ENCODE data around the gene NPHP3.
"Not testable (repeated sequence)": the region's sequence is repeated elsewhere in the genome, so short reads cannot be mapped to it uniquely, and the experiment has no call there.

The NPHP3 gene, protein sequence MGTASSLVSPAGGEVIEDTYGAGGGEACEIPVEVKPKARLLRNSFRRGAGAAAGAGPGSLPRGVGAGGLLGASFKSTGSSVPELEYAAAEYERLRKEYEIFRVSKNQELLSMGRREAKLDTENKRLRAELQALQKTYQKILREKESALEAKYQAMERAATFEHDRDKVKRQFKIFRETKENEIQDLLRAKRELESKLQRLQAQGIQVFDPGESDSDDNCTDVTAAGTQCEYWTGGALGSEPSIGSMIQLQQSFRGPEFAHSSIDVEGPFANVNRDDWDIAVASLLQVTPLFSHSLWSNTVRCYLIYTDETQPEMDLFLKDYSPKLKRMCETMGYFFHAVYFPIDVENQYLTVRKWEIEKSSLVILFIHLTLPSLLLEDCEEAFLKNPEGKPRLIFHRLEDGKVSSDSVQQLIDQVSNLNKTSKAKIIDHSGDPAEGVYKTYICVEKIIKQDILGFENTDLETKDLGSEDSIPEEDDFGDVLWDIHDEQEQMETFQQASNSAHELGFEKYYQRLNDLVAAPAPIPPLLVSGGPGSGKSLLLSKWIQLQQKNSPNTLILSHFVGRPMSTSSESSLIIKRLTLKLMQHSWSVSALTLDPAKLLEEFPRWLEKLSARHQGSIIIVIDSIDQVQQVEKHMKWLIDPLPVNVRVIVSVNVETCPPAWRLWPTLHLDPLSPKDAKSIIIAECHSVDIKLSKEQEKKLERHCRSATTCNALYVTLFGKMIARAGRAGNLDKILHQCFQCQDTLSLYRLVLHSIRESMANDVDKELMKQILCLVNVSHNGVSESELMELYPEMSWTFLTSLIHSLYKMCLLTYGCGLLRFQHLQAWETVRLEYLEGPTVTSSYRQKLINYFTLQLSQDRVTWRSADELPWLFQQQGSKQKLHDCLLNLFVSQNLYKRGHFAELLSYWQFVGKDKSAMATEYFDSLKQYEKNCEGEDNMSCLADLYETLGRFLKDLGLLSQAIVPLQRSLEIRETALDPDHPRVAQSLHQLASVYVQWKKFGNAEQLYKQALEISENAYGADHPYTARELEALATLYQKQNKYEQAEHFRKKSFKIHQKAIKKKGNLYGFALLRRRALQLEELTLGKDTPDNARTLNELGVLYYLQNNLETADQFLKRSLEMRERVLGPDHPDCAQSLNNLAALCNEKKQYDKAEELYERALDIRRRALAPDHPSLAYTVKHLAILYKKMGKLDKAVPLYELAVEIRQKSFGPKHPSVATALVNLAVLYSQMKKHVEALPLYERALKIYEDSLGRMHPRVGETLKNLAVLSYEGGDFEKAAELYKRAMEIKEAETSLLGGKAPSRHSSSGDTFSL (N-terminal part only)

GRCh38 chr3:132722165-132723023 is at the start of gene NPHP3:
TSS of gene NPHP3 (minus strand) at chr3:132722409. CDS start at chr3:132722355, 54 bp downstream.
- Histone ChIP-seq H2AFZ (ENCODE audit: low read length, unreplicated experiment) (peak within 1 kb of the TSS; percentile 70), H3K79me2 (ENCODE audit: control insufficient read depth, insufficient read depth, low read length, unreplicated experiment) (peaks cover 24% of the 10 kb centered on the region), H3K27me3 (ENCODE audit: insufficient read depth, low read length) (no peaks in the 10 kb centered on the region), H3K27ac (ENCODE audit: low read depth, low read length) (peak within 1 kb of the TSS; percentile 41), H3K4me3 (ENCODE audit: low read depth, low read length) (peak within 1 kb of the TSS; percentile 91), H3K4me1 (ENCODE audit: control insufficient read depth, insufficient read depth, low read length, unreplicated experiment) (peaks cover 24% of the 10 kb centered on the region), H3K36me3 (ENCODE audit: insufficient read depth, low read length) (peaks cover 11% of the 10 kb centered on the region)

DNA sequence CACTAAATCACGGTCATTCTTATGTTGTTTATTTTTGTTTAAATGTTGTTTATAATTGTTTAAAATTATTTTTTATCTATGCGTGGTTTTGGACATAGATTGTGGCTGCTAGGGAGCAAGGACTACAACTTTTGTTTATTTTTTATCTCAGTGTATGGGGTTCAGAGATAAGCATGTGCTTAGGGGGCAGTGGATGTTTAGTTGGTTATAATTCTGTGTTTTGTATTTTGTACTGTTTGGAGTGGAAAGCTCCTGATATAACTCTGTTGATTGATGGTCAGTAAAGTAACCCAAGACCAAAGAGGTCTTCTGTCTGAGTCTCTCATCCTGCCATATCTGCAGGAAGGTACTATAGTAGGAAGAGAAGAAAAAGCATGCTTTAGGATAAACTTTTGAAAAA is 36.5 kb upstream of the NPHP3 start:
- no peaks in the 10 kb centered on the region for H3K36me3 ChIP-seq (ENCODE audit: insufficient read depth, low read length)
- H3K79me2 ChIP-seq (ENCODE audit: control insufficient read depth, insufficient read depth, low read length, unreplicated experiment): no peaks in the 10 kb centered on the region
- no peak overlapping the region for H3K27ac ChIP-seq (ENCODE audit: low read depth, low read length)
- no peaks in the 10 kb centered on the region for H3K4me1 ChIP-seq (ENCODE audit: control insufficient read depth, insufficient read depth, low read length, unreplicated experiment)
- no peaks in the 10 kb centered on the region for H3K27me3 ChIP-seq (ENCODE audit: insufficient read depth, low read length)
- H3K4me3 ChIP-seq (ENCODE audit: low read depth, low read length): no peak overlapping the region
- H2AFZ ChIP-seq (ENCODE audit: low read length, unreplicated experiment): no peak overlapping the region

DNA sequence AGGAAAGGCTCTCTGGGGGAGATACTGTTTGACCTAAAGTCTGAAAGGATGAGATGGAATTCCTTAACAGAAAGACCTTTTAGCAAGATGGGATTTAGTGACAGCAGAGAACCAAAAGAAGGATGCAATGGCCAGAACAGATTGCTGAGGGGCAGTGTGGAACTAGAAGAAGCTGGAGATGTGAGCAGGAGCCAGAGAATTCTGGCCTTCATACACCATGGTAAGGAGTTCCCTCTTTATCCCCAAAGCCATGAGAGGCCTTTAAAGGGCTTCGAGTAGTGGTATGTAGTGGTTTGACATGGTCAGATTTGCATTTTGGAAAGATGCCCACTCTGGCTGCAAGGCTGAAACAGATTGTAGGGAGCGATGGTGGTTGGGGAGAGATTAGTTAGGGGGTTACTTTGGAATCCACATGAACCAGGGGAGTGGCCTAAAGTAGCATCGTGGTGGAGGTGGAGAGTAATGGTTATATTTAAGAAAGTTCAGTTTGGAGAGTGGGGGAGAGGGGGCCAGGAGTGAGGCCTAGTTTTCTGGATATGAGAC is 34.0 kb upstream of the NPHP3 start:
- Histone ChIP-seq H3K4me1 (ENCODE audit: control insufficient read depth, insufficient read depth, low read length, unreplicated experiment) (no peaks in the 10 kb centered on the region), H3K79me2 (ENCODE audit: control insufficient read depth, insufficient read depth, low read length, unreplicated experiment) (no peaks in the 10 kb centered on the region), H3K27ac (ENCODE audit: low read depth, low read length) (no peak overlapping the region), H2AFZ (ENCODE audit: low read length, unreplicated experiment) (no peak overlapping the region), H3K27me3 (ENCODE audit: insufficient read depth, low read length) (peaks cover 8% of the 10 kb centered on the region; the same call in 1 of the 2 replicates), H3K36me3 (ENCODE audit: insufficient read depth, low read length) (no peaks in the 10 kb centered on the region), H3K4me3 (ENCODE audit: low read depth, low read length) (no peak overlapping the region)

GRCh38 chr3:132753946-132754345 is 31.7 kb upstream of the NPHP3 start:
- Histone ChIP-seq H3K79me2 (ENCODE audit: control insufficient read depth, insufficient read depth, low read length, unreplicated experiment) (no peaks in the 10 kb centered on the region), H3K4me1 (ENCODE audit: control insufficient read depth, insufficient read depth, low read length, unreplicated experiment) (no peaks in the 10 kb centered on the region), H3K27me3 (ENCODE audit: insufficient read depth, low read length) (peaks cover 8% of the 10 kb centered on the region; the same call in 1 of the 2 replicates), H3K36me3 (ENCODE audit: insufficient read depth, low read length) (no peaks in the 10 kb centered on the region), H2AFZ (ENCODE audit: low read length, unreplicated experiment) (no peak overlapping the region), H3K4me3 (ENCODE audit: low read depth, low read length) (no peak overlapping the region), H3K27ac (ENCODE audit: low read depth, low read length) (no peak overlapping the region)

GRCh38 chr3:132749786-132750185 is 27.6 kb upstream of the NPHP3 start:
- Histone ChIP-seq H3K27me3 (ENCODE audit: insufficient read depth, low read length) (peaks cover 8% of the 10 kb centered on the region; the same call in 1 of the 2 replicates), H3K27ac (ENCODE audit: low read depth, low read length) (no peak overlapping the region), H2AFZ (ENCODE audit: low read length, unreplicated experiment) (no peak overlapping the region), H3K79me2 (ENCODE audit: control insufficient read depth, insufficient read depth, low read length, unreplicated experiment) (no peaks in the 10 kb centered on the region), H3K36me3 (ENCODE audit: insufficient read depth, low read length) (no peaks in the 10 kb centered on the region), H3K4me3 (ENCODE audit: low read depth, low read length) (no peak overlapping the region), H3K4me1 (ENCODE audit: control insufficient read depth, insufficient read depth, low read length, unreplicated experiment) (no peaks in the 10 kb centered on the region)

DNA sequence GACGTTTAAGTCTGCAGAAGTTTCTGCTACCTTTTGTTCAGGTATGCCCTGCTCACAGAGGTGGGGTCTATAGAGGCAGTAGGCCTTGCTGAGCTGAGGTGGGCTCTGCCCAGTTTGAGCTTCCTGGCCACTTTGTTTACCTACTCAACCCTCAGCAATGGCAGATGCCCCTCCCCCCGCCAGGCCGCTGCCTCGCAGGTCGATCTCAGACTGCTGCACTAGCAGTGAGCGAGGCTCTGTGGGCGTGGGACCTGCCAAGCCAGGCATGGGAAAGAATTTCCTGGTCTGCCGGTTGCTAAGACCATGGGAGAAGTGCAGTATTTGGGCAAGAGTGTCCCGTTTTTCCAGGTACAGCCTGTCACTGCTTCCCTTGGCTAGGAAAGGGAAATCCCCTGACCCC is 24.5 kb upstream of the NPHP3 start:
- not testable (repeated sequence) for H3K36me3 ChIP-seq (ENCODE audit: insufficient read depth, low read length); H3K27me3 ChIP-seq (ENCODE audit: insufficient read depth, low read length); H3K4me3 ChIP-seq (ENCODE audit: low read depth, low read length); H3K4me1 ChIP-seq (ENCODE audit: control insufficient read depth, insufficient read depth, low read length, unreplicated experiment); H3K27ac ChIP-seq (ENCODE audit: low read depth, low read length); H3K79me2 ChIP-seq (ENCODE audit: control insufficient read depth, insufficient read depth, low read length, unreplicated experiment); H2AFZ ChIP-seq (ENCODE audit: low read length, unreplicated experiment)

DNA sequence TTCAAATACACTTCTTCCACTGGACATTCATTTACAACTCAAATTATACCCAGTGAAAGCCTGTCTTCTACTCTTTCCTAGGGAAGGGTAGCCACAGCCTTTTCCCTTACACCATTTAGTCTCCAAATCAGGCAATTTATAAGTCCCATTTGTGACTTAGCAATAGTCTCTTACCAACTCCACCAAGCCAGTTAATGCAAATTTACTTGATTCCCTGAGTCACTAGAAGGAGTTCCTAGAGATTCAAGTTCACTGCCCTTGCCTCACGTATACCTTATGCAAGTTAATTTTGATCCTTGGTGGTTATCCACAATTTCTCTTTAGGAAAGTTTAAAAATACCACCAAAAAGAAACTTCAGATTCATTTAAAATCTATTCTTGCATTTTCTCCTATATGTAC is 16.1 kb upstream of the NPHP3 start:
- Histone ChIP-seq H3K4me3 (ENCODE audit: low read depth, low read length) (no peak overlapping the region), H2AFZ (ENCODE audit: low read length, unreplicated experiment) (no peak overlapping the region), H3K4me1 (ENCODE audit: control insufficient read depth, insufficient read depth, low read length, unreplicated experiment) (no peaks in the 10 kb centered on the region), H3K79me2 (ENCODE audit: control insufficient read depth, insufficient read depth, low read length, unreplicated experiment) (no peaks in the 10 kb centered on the region), H3K27me3 (ENCODE audit: insufficient read depth, low read length) (peaks cover 3% of the 10 kb centered on the region; the same call in 1 of the 2 replicates), H3K36me3 (ENCODE audit: insufficient read depth, low read length) (no peaks in the 10 kb centered on the region), H3K27ac (ENCODE audit: low read depth, low read length) (no peak overlapping the region)

GRCh38 chr3:132735589-132735988 is 13.4 kb upstream of the NPHP3 start:
- H3K4me3 ChIP-seq (ENCODE audit: low read depth, low read length): no peak overlapping the region
- no peak overlapping the region for H2AFZ ChIP-seq (ENCODE audit: low read length, unreplicated experiment)
- H3K4me1 ChIP-seq (ENCODE audit: control insufficient read depth, insufficient read depth, low read length, unreplicated experiment): no peaks in the 10 kb centered on the region
- peaks cover 12% of the 10 kb centered on the region; the same call in 1 of the 2 replicates for H3K27me3 ChIP-seq (ENCODE audit: insufficient read depth, low read length)
- H3K36me3 ChIP-seq (ENCODE audit: insufficient read depth, low read length): no peaks in the 10 kb centered on the region
- H3K79me2 ChIP-seq (ENCODE audit: control insufficient read depth, insufficient read depth, low read length, unreplicated experiment): no peaks in the 10 kb centered on the region
- H3K27ac ChIP-seq (ENCODE audit: low read depth, low read length): no peak overlapping the region

DNA sequence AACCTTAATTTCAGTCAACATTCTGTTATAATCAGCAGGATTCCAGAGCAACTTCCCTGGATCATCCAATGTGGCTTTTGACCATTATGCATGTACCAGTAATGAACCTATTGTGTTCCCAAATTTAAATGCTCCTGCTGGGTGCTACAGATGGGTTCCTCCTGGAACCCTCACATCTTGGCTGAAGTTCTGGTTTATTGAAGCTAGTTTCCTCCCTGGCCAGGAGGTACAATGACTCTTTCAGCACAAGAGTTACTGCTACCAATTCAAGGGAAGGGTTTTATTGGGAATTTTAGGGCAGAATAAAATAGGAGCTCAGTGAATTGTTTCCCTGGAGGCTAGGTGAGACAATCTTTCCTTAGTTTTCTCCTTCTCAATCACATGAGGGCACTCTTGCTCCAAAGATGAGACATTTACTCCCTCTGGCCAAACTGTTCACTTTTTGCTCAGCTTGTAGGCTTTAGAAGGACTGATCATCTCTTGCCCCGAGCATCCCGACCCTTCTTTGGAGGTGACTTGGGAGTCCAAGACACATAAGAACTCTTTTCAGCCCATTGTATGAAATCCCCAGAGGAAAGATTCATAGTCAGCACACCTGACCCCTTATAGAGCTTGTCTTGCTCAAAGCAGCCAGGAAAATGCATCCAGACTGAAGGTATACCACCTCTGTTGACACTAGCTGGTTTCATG is 8.8 kb upstream of the NPHP3 start:
- Histone ChIP-seq H3K27ac (ENCODE audit: low read depth, low read length) (no peak overlapping the region), H3K4me1 (ENCODE audit: control insufficient read depth, insufficient read depth, low read length, unreplicated experiment) (no peaks in the 10 kb centered on the region), H3K27me3 (ENCODE audit: insufficient read depth, low read length) (peaks cover 12% of the 10 kb centered on the region; the same call in 1 of the 2 replicates), H3K36me3 (ENCODE audit: insufficient read depth, low read length) (no peaks in the 10 kb centered on the region), H3K4me3 (ENCODE audit: low read depth, low read length) (no peak overlapping the region), H2AFZ (ENCODE audit: low read length, unreplicated experiment) (no peak overlapping the region), H3K79me2 (ENCODE audit: control insufficient read depth, insufficient read depth, low read length, unreplicated experiment) (no peaks in the 10 kb centered on the region)

Measured in ACC112 (cell line).